GM23338 (cell line): ENCODE data around the gene ZBTB7C. TPM values are rescaled to one million over a fixed set of nuclear protein-coding genes. Genes with fewer than 3 reads are reported as not detected.

Source experiments
- ATAC-seq: fragments of 200-7000 bp; cut with Tn5 transposase; 3 replicates; pipeline ENCODE4 v1.9.1; 2020
- DNase-seq: peaks from one replicate; pipeline ENCODE4 v3.0.0-alpha.2; 2015; ENCODE audit warnings: low spot score
- H2AFZ ChIP-seq: fragments of 200-600 bp; sonication (generic); 2 replicates; pipeline ENCODE4 v1.8.0; 2016; ENCODE audit warnings: antibody characterized with exemption, mild to moderate bottlenecking, moderate library complexity
- H3F3A ChIP-seq: fragments of 200-600 bp; sonication (generic); replicated peaks from 2 replicates; pipeline ENCODE4 v1.8.0; 2017; ENCODE audit warnings: antibody characterized with exemption, mixed run types, low read depth
- H3K27ac ChIP-seq: fragments of 200-600 bp; sonication (generic); 2 replicates; pipeline ENCODE4 v1.6.1; 2016; ENCODE audit warnings: low read depth
- H3K27me3 ChIP-seq: fragments of 200-600 bp; sonication (generic); 2 replicates; pipeline ENCODE4 v1.8.0; 2016; ENCODE audit warnings: mild to moderate bottlenecking, mixed run types, moderate library complexity; ENCODE audit not compliant: insufficient read depth
- H3K36me3 ChIP-seq: fragments of 200-600 bp; sonication (generic); 2 replicates; pipeline ENCODE4 v1.8.0; 2016; ENCODE audit warnings: mild to moderate bottlenecking; ENCODE audit not compliant: insufficient read depth
- H3K4me1 ChIP-seq: fragments of 200-600 bp; sonication (generic); 2 replicates; pipeline ENCODE4 v1.8.0; 2016; ENCODE audit warnings: mild to moderate bottlenecking, moderate library complexity; ENCODE audit not compliant: insufficient read depth
- H3K4me2 ChIP-seq: fragments of 200-600 bp; sonication (generic); 2 replicates; pipeline ENCODE4 v1.7.1; 2017; ENCODE audit warnings: mixed run types
- H3K4me3 ChIP-seq: fragments of 200-600 bp; sonication (generic); 2 replicates; pipeline ENCODE4 v1.6.1; 2016; ENCODE audit warnings: mixed run types
- H3K79me2 ChIP-seq: fragments of 200-600 bp; sonication (generic); replicated peaks from 2 replicates; pipeline ENCODE4 v1.8.0; 2017; ENCODE audit warnings: mild to moderate bottlenecking; ENCODE audit not compliant: insufficient read depth
- H3K9me2 ChIP-seq: fragments of 200-600 bp; sonication (generic); 2 replicates; pipeline ENCODE4 v1.8.0; 2017; ENCODE audit not compliant: insufficient read depth
- H4K20me1 ChIP-seq: fragments of 200-600 bp; sonication (generic); replicated peaks from 2 replicates; pipeline ENCODE4 v1.8.0; 2017; ENCODE audit warnings: mild to moderate bottlenecking; ENCODE audit not compliant: insufficient read depth
- H3K27ac Mint-ChIP-seq: 2 replicates; pipeline ENCODE4 v1.8.0; 2020; ENCODE audit warnings: inconsistent platforms, mild to moderate bottlenecking, moderate library complexity, mixed read lengths
- H3K27me3 Mint-ChIP-seq: 3 replicates; pipeline ENCODE4 v1.8.0; 2022; ENCODE audit warnings: low read depth, mild to moderate bottlenecking, moderate library complexity, mixed read lengths, inconsistent platforms; ENCODE audit not compliant: insufficient read depth, poor library complexity
- H3K36me3 Mint-ChIP-seq: 3 replicates; pipeline ENCODE4 v1.8.0; 2021; ENCODE audit warnings: low read depth, mild to moderate bottlenecking, inconsistent platforms, moderate library complexity, mixed read lengths
- H3K4me1 Mint-ChIP-seq: 3 replicates; pipeline ENCODE4 v1.8.0; 2020; ENCODE audit warnings: mild to moderate bottlenecking, inconsistent platforms, mixed read lengths
- H3K4me3 Mint-ChIP-seq: 3 replicates; pipeline ENCODE4 v1.8.0; 2021; ENCODE audit warnings: moderate library complexity, mild to moderate bottlenecking, inconsistent platforms, mixed read lengths
- H3K9me3 Mint-ChIP-seq: 3 replicates; pipeline ENCODE4 v1.8.0; 2020; ENCODE audit warnings: moderate library complexity, mild to moderate bottlenecking, inconsistent platforms, mixed read lengths
- EZH2 ChIP-seq: fragments of 200-600 bp; sonication (generic); IDR thresholded peaks from one replicate; pipeline ENCODE4 v1.8.0; 2017; ENCODE audit warnings: antibody characterized with exemption, mild to moderate bottlenecking, low read depth; ENCODE audit not compliant: unreplicated experiment
- POLR2AphosphoS5 ChIP-seq: IDR thresholded peaks from 2 replicates; pipeline ENCODE4 v1.6.1; 2016; ENCODE audit warnings: antibody characterized with exemption, low read depth
- REST ChIP-seq: IDR thresholded peaks from one replicate; pipeline ENCODE4 v1.6.1; 2018; ENCODE audit warnings: antibody characterized with exemption; ENCODE audit not compliant: unreplicated experiment
- ZNF331 ChIP-seq: fragments of 250-450 bp; sonication (Bioruptor Pico); IDR thresholded peaks from 2 replicates; pipeline ENCODE4 v1.5.0; 2020; ENCODE audit warnings: low read depth, mild to moderate bottlenecking, moderate library complexity
- ZNF462 ChIP-seq: fragments of 250-450 bp; sonication (Bioruptor Pico); IDR thresholded peaks from 2 replicates; pipeline ENCODE4 v1.5.0; 2020; ENCODE audit warnings: mild to moderate bottlenecking, moderate library complexity
- polyA plus RNA-seq: library from polyadenylated mRNA; unstranded; fragments of >200 nt; fragmentation: Nextera tagmentation; extraction: Ambion mirVana; gene quantifications from 2 replicates; pipeline ENCODE4 v1.2.1, GENCODE V29; 2016
- total RNA-seq: library from RNA; depleted of rRNA; stranded (reverse); fragments of >200 nt; shearing (Covaris generic); gene quantifications from 2 replicates; pipeline ENCODE4 v1.2.3, GENCODE V29; 2014

ZBTB7C gene
- total and polyA plus RNA-seq, 2 experiments from 2014 or later: 0.03 to 0.14 TPM

- Histone ChIP-seq H2AFZ (no peak overlapping the region), H3K36me3 (no peaks in the 10 kb centered on the region), H4K20me1 (no peaks in the 10 kb centered on the region), H3K27me3 (no peaks in the 10 kb centered on the region), H3K4me1 (peaks cover 8% of the 10 kb centered on the region), H3K9me2 (no peaks in the 10 kb centered on the region), H3K79me2 (no peaks in the 10 kb centered on the region), H3K4me3 (no peak overlapping the region), H3F3A (no peaks in the 10 kb centered on the region), H3K4me2 (no peak overlapping the region), H3K27ac (no peak overlapping the region)
- DNase-seq (no peak), ATAC-seq (no peak)
- Mint-ChIP-seq H3K27ac (no peak overlapping the region), H3K27me3 (peaks cover 14% of the 10 kb centered on the region), H3K9me3 (no peaks in the 10 kb centered on the region; the same call in 2 of the 3 replicates), H3K4me1 (peaks cover 23% of the 10 kb centered on the region), H3K4me3 (no peak overlapping the region), H3K36me3 (no peaks in the 10 kb centered on the region)
- TF ChIP-seq POLR2AphosphoS5 (no peak), ZNF462 (CRISPR knock-in tag) (no peak), ZNF331 (CRISPR knock-in tag) (no peak), EZH2 (no peak), REST (no peak)
These were observed 50.3 kb downstream of the ZBTB7C start for GRCh38 chr18:48358868-48359267.
